Measurements from ENCODE around the gene GRK1.
A peak's percentile ranks its signal among the peaks of the same experiment; 100 is the strongest.

Gene GRK1

GRCh38 chr13:113758651-113759524, 91.9 kb downstream of the GRK1 start, which contains the start of gene TMEM255B:
Gene TMEM255B, plus strand, starts transcription at chr13:113759226. Its CDS starts 44 bp downstream, at chr13:113759270.
- peak; percentile 69 to 91 for DNase-seq (ENCODE audit: low spot score in 2 of 2)
- peak within 1 kb of the TSS; percentile 40 for H3K4me3 ChIP-seq
- in situ Hi-C loops (cut with MboI; ENCODE audit: low sequenced_read_pairs) = no loop called here

GRCh38 chr13:113759525-113760137, 92.6 kb downstream of the GRK1 start:
- H3K27me3 ChIP-seq (ENCODE audit: low read depth) = peaks cover 16% of the 10 kb centered on the region
- peaks cover 8% of the 10 kb centered on the region for H3K4me1 ChIP-seq
- H3K4me3 ChIP-seq = peak overlapping the region; percentile 40
- in situ Hi-C loops (cut with MboI; ENCODE audit: low sequenced_read_pairs) = no loop called here
- peak in 1 of 2 experiments; percentile 31 for DNase-seq (ENCODE audit: low spot score in 2 of 2)
- no peaks in the 10 kb centered on the region for H3K9me3 ChIP-seq
- H3K36me3 ChIP-seq (replicated peaks) = no peaks in the 10 kb centered on the region

More at GRCh38 chr13:113758651-113759524, 91.9 kb downstream of the GRK1 start, which contains the start of gene TMEM255B:
- no peaks in the 10 kb centered on the region for H3K9me3 ChIP-seq
- no peaks in the 10 kb centered on the region for H3K36me3 ChIP-seq (replicated peaks)
- H3K27me3 ChIP-seq (ENCODE audit: low read depth) = peaks cover 16% of the 10 kb centered on the region
- H3K4me1 ChIP-seq = peaks cover 8% of the 10 kb centered on the region

GRCh38 chr13:113761136-113761535, 94.1 kb downstream of the GRK1 start:
- Histone ChIP-seq H3K36me3 (replicated peaks) (no peaks in the 10 kb centered on the region), H3K4me3 (no peak overlapping the region), H3K9me3 (no peaks in the 10 kb centered on the region), H3K4me1 (peaks cover 8% of the 10 kb centered on the region), H3K27me3 (ENCODE audit: low read depth) (peaks cover 16% of the 10 kb centered on the region)
- in situ Hi-C loops (cut with MboI; ENCODE audit: low sequenced_read_pairs) = no loop called here
- DNase-seq (ENCODE audit: low spot score in 2 of 2) = no peak

- no peak overlapping the region for H3K4me3 ChIP-seq
- peaks cover 8% of the 10 kb centered on the region for H3K4me1 ChIP-seq
- H3K27me3 ChIP-seq (ENCODE audit: low read depth) = peaks cover 16% of the 10 kb centered on the region
- in situ Hi-C loops (cut with MboI; ENCODE audit: low sequenced_read_pairs) = no loop called here
- H3K9me3 ChIP-seq = no peaks in the 10 kb centered on the region
- no peak for DNase-seq (ENCODE audit: low spot score in 2 of 2)
- no peaks in the 10 kb centered on the region for H3K36me3 ChIP-seq (replicated peaks)
Measured at GRCh38 chr13:113762075-113762474, 95.1 kb downstream of the GRK1 start.

- in situ Hi-C loops (cut with MboI; ENCODE audit: low sequenced_read_pairs) = no loop called here
- no peaks in the 10 kb centered on the region for H3K36me3 ChIP-seq (replicated peaks)
- H3K4me3 ChIP-seq = no peak overlapping the region
- no peaks in the 10 kb centered on the region for H3K9me3 ChIP-seq
- peaks cover 16% of the 10 kb centered on the region for H3K27me3 ChIP-seq (ENCODE audit: low read depth)
- no peak for DNase-seq (ENCODE audit: low spot score in 2 of 2)
- H3K4me1 ChIP-seq = peaks cover 8% of the 10 kb centered on the region
Measured at GRCh38 chr13:113762538-113762937, 95.5 kb downstream of the GRK1 start.

- in situ Hi-C loops (cut with MboI; ENCODE audit: low sequenced_read_pairs) = no loop called here
- Histone ChIP-seq H3K9me3 (no peaks in the 10 kb centered on the region), H3K27me3 (ENCODE audit: low read depth) (peaks cover 16% of the 10 kb centered on the region), H3K4me1 (peaks cover 8% of the 10 kb centered on the region), H3K36me3 (replicated peaks) (no peaks in the 10 kb centered on the region), H3K4me3 (no peak overlapping the region)
- DNase-seq (ENCODE audit: low spot score in 2 of 2) = no peak
Measured at GRCh38 chr13:113763254-113763653, 96.2 kb downstream of the GRK1 start.

GRCh38 chr13:113763961-113764792, 97.2 kb downstream of the GRK1 start:
- no peaks in the 10 kb centered on the region for H3K36me3 ChIP-seq (replicated peaks)
- H3K9me3 ChIP-seq = no peaks in the 10 kb centered on the region
- no peak for DNase-seq (ENCODE audit: low spot score in 2 of 2)
- H3K4me1 ChIP-seq = peaks cover 6% of the 10 kb centered on the region; the same call in 1 of the 2 replicates
- peaks cover 16% of the 10 kb centered on the region for H3K27me3 ChIP-seq (ENCODE audit: low read depth)
- in situ Hi-C loops (cut with MboI; ENCODE audit: low sequenced_read_pairs) = no loop called here
- no peak overlapping the region for H3K4me3 ChIP-seq

- H3K36me3 ChIP-seq (replicated peaks) = no peaks in the 10 kb centered on the region
- DNase-seq (ENCODE audit: low spot score in 2 of 2) = no peak
- peaks cover 8% of the 10 kb centered on the region for H3K27me3 ChIP-seq (ENCODE audit: low read depth)
- H3K4me3 ChIP-seq = no peak overlapping the region
- peaks cover 4% of the 10 kb centered on the region; the same call in 1 of the 2 replicates for H3K4me1 ChIP-seq
- in situ Hi-C loops (cut with MboI; ENCODE audit: low sequenced_read_pairs) = no loop called here
- no peaks in the 10 kb centered on the region for H3K9me3 ChIP-seq
Measured at GRCh38 chr13:113764793-113765563, 98.0 kb downstream of the GRK1 start.

GRCh38 chr13:113765564-113765910, 98.5 kb downstream of the GRK1 start:
- no peak for DNase-seq (ENCODE audit: low spot score in 2 of 2)
- no peaks in the 10 kb centered on the region for H3K4me1 ChIP-seq
- H3K36me3 ChIP-seq (replicated peaks) = no peaks in the 10 kb centered on the region
- in situ Hi-C loops (cut with MboI; ENCODE audit: low sequenced_read_pairs) = no loop called here
- H3K27me3 ChIP-seq (ENCODE audit: low read depth) = peaks cover 4% of the 10 kb centered on the region; the same call in 1 of the 2 replicates
- no peaks in the 10 kb centered on the region for H3K9me3 ChIP-seq
- no peak overlapping the region for H3K4me3 ChIP-seq

- Histone ChIP-seq H3K27me3 (ENCODE audit: low read depth) (peaks cover 4% of the 10 kb centered on the region; the same call in 1 of the 2 replicates), H3K36me3 (replicated peaks) (no peaks in the 10 kb centered on the region), H3K4me3 (no peak overlapping the region), H3K4me1 (no peaks in the 10 kb centered on the region), H3K9me3 (no peaks in the 10 kb centered on the region)
- in situ Hi-C loops (cut with MboI; ENCODE audit: low sequenced_read_pairs) = no loop called here
- DNase-seq (ENCODE audit: low spot score in 2 of 2) = no peak
Measured at GRCh38 chr13:113766035-113766800, 99.2 kb downstream of the GRK1 start.

GRCh38 chr13:113767366-113767765, 100.3 kb downstream of the GRK1 start:
- Histone ChIP-seq H3K27me3 (ENCODE audit: low read depth) (no peaks in the 10 kb centered on the region), H3K4me1 (no peaks in the 10 kb centered on the region)

GRCh38 chr13:113768018-113768905, 101.2 kb downstream of the GRK1 start:
- Histone ChIP-seq H3K4me1 (no peaks in the 10 kb centered on the region), H3K27me3 (ENCODE audit: low read depth) (no peaks in the 10 kb centered on the region), H3K9me3 (no peaks in the 10 kb centered on the region), H3K4me3 (no peak overlapping the region), H3K36me3 (replicated peaks) (no peaks in the 10 kb centered on the region)
- in situ Hi-C loops (cut with MboI; ENCODE audit: low sequenced_read_pairs) = no loop called here
- DNase-seq (ENCODE audit: low spot score in 2 of 2) = no peak

More at GRCh38 chr13:113767366-113767765, 100.3 kb downstream of the GRK1 start:
- no peak overlapping the region for H3K4me3 ChIP-seq
- no peaks in the 10 kb centered on the region for H3K9me3 ChIP-seq
- no peaks in the 10 kb centered on the region for H3K36me3 ChIP-seq (replicated peaks)
- DNase-seq (ENCODE audit: low spot score in 2 of 2) = no peak
- in situ Hi-C loops (cut with MboI; ENCODE audit: low sequenced_read_pairs) = no loop called here
